LNCAP (cell line): ENCODE results near the gene CDC25A.

Source experiments
- TF ChIP-seq, protein P1 (sequence below): fragments of 450-650 bp; IDR thresholded peaks from 2 replicates; pipeline ENCODE4 v1.5.1; 2017; ENCODE audit warnings: mild to moderate bottlenecking

CDC25A gene

DNA sequence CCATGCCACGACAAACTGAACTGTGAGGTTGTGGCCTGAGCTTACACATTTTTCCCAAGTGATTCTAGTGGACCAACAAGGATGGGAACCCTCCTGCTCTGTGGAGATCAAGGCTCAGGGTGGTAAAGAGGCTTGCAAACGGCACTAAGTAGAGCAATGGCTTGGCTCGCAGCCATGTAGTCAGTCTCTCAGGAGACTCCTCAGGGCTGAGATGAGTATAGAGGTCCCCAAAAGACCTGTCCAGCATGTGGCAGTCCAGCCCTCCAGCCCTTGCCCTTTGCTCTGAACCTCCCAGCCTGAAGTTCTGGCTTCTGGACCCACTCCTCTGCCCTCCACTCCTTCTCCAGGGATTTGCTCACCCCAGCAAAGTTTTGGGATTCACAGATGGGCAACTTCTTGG is 26.8 kb upstream of the CDC25A start:
- TF ChIP-seq, protein P1, sequence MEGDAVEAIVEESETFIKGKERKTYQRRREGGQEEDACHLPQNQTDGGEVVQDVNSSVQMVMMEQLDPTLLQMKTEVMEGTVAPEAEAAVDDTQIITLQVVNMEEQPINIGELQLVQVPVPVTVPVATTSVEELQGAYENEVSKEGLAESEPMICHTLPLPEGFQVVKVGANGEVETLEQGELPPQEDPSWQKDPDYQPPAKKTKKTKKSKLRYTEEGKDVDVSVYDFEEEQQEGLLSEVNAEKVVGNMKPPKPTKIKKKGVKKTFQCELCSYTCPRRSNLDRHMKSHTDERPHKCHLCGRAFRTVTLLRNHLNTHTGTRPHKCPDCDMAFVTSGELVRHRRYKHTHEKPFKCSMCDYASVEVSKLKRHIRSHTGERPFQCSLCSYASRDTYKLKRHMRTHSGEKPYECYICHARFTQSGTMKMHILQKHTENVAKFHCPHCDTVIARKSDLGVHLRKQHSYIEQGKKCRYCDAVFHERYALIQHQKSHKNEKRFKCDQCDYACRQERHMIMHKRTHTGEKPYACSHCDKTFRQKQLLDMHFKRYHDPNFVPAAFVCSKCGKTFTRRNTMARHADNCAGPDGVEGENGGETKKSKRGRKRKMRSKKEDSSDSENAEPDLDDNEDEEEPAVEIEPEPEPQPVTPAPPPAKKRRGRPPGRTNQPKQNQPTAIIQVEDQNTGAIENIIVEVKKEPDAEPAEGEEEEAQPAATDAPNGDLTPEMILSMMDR: no peak

DNA sequence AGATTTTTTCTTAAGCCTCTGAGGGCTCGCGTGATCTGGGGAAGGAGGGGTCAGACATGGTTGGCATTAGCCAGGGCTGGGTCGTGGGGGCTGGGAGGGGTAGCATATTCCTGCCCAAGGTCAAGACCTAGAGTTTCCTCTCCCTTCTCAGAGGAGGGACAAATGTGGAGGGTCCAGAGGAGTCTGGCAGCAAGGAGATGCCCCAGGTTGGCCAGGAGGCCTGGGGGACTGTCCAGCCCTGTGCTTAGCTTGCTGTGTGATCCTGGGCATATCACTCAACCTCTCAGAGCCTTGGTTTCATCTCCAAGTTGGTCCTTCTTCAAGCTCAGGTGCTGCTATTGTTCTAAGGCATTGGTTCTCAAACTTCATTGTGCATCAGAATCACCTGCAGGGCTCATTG is 26.0 kb upstream of the CDC25A start:
- TF ChIP-seq, protein P1: no peak

GRCh38 chr3:48209445-48209844 is 21.2 kb upstream of the CDC25A start:
- TF ChIP-seq, protein P1: no peak

- TF ChIP-seq, protein P1: no peak
These were observed 19.9 kb upstream of the CDC25A start for GRCh38 chr3:48208076-48208475.

- TF ChIP-seq, protein P1: no peak
These were observed 14.4 kb upstream of the CDC25A start for GRCh38 chr3:48202632-48203031.

GRCh38 chr3:48199117-48199516 is 10.9 kb upstream of the CDC25A start:
- TF ChIP-seq, protein P1: no peak

- TF ChIP-seq, protein P1: no peak
These were observed 8.4 kb upstream of the CDC25A start for GRCh38 chr3:48196611-48197010.

DNA sequence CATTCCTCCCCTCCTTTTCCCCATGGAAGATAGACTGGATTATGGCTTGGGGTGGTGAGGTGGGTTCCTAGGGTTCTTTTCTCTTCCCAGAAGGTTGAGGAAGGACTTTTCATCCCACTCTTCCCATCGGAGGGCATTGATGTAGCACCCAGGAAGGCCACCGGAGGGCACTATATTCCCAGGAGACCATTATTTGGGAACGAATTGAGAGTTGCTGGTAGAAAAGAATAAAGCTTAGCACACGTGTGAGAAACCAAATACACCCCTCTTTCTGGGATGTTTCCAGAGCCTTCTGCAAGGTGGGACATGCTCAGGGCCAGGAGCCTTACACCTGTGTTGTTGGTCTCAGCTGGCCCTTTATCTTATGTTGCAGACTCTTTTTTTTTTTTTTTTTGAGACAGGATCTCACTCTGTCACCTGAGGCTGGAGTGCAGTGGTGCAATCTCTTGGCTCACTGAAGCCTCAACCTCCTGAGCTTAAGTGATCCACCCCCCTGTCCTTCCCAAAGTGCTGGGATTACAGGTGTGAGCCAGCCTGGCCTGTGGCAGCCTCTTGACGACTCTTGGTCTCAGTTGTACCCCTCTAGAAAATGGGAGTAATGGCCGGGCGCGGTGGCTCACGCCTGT is 6.3 kb upstream of the CDC25A start:
- TF ChIP-seq, protein P1: peak; percentile 91
